Measurements from ENCODE around the gene MS4A4E. TPM values are rescaled to one million over a fixed set of nuclear protein-coding genes. Genes with fewer than 3 reads are reported as not detected.

The MS4A4E gene
- total RNA-seq, 1 experiment from 2014 or later, result not detected

DNA sequence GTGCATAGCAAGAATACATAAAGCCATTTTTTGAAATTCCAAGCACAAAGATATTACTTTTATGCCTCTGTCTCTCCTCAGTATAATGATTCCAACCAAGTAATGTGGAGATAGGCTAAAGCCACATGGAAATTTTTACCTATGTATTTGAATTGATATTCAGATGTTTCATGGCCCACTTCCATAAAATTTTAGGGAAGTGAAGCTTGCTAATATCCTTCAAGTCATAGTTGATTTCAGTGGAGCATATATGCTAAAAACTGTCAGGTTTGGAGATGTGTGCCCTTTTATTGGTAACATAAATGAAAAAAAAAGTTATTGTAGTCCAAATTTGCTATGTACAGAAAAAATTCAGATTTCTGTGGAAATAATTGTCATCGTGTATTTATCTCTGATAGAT is 12.3 kb downstream of the MS4A4E start (continued):
- TF ChIP-seq, protein P1, sequence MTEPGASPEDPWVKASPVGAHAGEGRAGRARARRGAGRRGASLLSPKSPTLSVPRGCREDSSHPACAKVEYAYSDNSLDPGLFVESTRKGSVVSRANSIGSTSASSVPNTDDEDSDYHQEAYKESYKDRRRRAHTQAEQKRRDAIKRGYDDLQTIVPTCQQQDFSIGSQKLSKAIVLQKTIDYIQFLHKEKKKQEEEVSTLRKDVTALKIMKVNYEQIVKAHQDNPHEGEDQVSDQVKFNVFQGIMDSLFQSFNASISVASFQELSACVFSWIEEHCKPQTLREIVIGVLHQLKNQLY (CRISPR knock-in tag; IDR thresholded peaks at IDR 0.05), result no peak
- TF ChIP-seq TEAD4 (CRISPR knock-in tag; IDR thresholded peaks at IDR 0.05) (no peak), HMGA2 (CRISPR knock-in tag; IDR thresholded peaks at IDR 0.05) (no peak)
- TF ChIP-seq, protein P2, sequence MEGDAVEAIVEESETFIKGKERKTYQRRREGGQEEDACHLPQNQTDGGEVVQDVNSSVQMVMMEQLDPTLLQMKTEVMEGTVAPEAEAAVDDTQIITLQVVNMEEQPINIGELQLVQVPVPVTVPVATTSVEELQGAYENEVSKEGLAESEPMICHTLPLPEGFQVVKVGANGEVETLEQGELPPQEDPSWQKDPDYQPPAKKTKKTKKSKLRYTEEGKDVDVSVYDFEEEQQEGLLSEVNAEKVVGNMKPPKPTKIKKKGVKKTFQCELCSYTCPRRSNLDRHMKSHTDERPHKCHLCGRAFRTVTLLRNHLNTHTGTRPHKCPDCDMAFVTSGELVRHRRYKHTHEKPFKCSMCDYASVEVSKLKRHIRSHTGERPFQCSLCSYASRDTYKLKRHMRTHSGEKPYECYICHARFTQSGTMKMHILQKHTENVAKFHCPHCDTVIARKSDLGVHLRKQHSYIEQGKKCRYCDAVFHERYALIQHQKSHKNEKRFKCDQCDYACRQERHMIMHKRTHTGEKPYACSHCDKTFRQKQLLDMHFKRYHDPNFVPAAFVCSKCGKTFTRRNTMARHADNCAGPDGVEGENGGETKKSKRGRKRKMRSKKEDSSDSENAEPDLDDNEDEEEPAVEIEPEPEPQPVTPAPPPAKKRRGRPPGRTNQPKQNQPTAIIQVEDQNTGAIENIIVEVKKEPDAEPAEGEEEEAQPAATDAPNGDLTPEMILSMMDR (IDR thresholded peaks at IDR 0.05), result no peak

DNA sequence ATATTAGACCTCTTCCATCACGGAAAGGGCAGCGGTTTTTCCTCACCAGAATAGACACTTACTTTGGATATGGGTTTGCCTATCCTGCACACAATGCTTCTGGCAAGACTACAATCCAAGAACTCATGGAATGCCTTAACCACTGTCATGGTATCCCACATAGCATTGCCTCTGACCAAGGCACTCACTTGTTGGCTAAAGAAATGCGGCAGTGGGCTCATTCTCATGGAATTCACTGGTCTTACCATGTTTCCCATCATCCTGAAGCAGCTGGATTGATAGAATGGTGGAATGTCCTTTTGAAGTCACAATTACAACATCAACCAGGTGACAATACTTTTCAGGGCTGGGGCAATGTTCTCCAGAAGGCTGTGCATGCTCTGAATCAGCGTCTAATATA is 20.8 kb downstream of the MS4A4E start:
- no peak overlapping the region for H3K4me3 Mint-ChIP-seq
- peaks cover 16% of the 10 kb centered on the region for H3K4me1 Mint-ChIP-seq
- POLR2A ChIA-PET, result no interaction called here
- ATAC-seq (no peak), DNase-seq (ENCODE audit: low spot score) (no peak)
- no peak for TF ChIP-seq GTF2I (CRISPR knock-in tag; conservative IDR thresholded peaks at IDR 0.05)
- TF ChIP-seq, protein P3, sequence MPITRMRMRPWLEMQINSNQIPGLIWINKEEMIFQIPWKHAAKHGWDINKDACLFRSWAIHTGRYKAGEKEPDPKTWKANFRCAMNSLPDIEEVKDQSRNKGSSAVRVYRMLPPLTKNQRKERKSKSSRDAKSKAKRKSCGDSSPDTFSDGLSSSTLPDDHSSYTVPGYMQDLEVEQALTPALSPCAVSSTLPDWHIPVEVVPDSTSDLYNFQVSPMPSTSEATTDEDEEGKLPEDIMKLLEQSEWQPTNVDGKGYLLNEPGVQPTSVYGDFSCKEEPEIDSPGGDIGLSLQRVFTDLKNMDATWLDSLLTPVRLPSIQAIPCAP (CRISPR knock-in tag; IDR thresholded peaks at IDR 0.05), result no peak
- H3K27me3 Mint-ChIP-seq (ENCODE audit: low read depth), result no peaks in the 10 kb centered on the region
- H3K27ac Mint-ChIP-seq, result no peak overlapping the region
- H3K9me3 Mint-ChIP-seq, result peaks cover 29% of the 10 kb centered on the region
- H3K36me3 Mint-ChIP-seq, result no peaks in the 10 kb centered on the region
- CTCF ChIA-PET, result no interaction called here

GRCh38 chr11:60221692-60222091 is 21.2 kb downstream of the MS4A4E start:
- no peaks in the 10 kb centered on the region for H3K27me3 Mint-ChIP-seq (ENCODE audit: low read depth)
- ATAC-seq (no peak), DNase-seq (ENCODE audit: low spot score) (no peak)
- ChIA-PET POLR2A (no interaction called here), CTCF (no interaction called here)
- H3K9me3 Mint-ChIP-seq, result peaks cover 29% of the 10 kb centered on the region
- H3K4me1 Mint-ChIP-seq, result peaks cover 20% of the 10 kb centered on the region
- no peak overlapping the region for H3K27ac Mint-ChIP-seq
- H3K36me3 Mint-ChIP-seq, result no peaks in the 10 kb centered on the region
- no peak overlapping the region for H3K4me3 Mint-ChIP-seq
- no peak for TF ChIP-seq ZNF138 (CRISPR knock-in tag; conservative IDR thresholded peaks at IDR 0.05)
- TF ChIP-seq ZNF219 (CRISPR knock-in tag; IDR thresholded peaks at IDR 0.05; ENCODE audit: borderline replicate concordance), result no peak
- no peak for TF ChIP-seq CREM (CRISPR knock-in tag; IDR thresholded peaks at IDR 0.05)
- no peak for TF ChIP-seq GTF2I (CRISPR knock-in tag; conservative IDR thresholded peaks at IDR 0.05)
- no peak for TF ChIP-seq NFYB (CRISPR knock-in tag; conservative IDR thresholded peaks at IDR 0.05; ENCODE audit: low read depth)
- TF ChIP-seq, protein P4, sequence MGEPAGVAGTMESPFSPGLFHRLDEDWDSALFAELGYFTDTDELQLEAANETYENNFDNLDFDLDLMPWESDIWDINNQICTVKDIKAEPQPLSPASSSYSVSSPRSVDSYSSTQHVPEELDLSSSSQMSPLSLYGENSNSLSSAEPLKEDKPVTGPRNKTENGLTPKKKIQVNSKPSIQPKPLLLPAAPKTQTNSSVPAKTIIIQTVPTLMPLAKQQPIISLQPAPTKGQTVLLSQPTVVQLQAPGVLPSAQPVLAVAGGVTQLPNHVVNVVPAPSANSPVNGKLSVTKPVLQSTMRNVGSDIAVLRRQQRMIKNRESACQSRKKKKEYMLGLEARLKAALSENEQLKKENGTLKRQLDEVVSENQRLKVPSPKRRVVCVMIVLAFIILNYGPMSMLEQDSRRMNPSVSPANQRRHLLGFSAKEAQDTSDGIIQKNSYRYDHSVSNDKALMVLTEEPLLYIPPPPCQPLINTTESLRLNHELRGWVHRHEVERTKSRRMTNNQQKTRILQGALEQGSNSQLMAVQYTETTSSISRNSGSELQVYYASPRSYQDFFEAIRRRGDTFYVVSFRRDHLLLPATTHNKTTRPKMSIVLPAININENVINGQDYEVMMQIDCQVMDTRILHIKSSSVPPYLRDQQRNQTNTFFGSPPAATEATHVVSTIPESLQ (CRISPR knock-in tag; IDR thresholded peaks at IDR 0.05), result no peak
- no peak for TF ChIP-seq SMAD3 (CRISPR knock-in tag; IDR thresholded peaks at IDR 0.05; ENCODE audit: borderline replicate concordance)
- no peak for TF ChIP-seq ETV6 (CRISPR knock-in tag; IDR thresholded peaks at IDR 0.05)
- TF ChIP-seq, protein P5, sequence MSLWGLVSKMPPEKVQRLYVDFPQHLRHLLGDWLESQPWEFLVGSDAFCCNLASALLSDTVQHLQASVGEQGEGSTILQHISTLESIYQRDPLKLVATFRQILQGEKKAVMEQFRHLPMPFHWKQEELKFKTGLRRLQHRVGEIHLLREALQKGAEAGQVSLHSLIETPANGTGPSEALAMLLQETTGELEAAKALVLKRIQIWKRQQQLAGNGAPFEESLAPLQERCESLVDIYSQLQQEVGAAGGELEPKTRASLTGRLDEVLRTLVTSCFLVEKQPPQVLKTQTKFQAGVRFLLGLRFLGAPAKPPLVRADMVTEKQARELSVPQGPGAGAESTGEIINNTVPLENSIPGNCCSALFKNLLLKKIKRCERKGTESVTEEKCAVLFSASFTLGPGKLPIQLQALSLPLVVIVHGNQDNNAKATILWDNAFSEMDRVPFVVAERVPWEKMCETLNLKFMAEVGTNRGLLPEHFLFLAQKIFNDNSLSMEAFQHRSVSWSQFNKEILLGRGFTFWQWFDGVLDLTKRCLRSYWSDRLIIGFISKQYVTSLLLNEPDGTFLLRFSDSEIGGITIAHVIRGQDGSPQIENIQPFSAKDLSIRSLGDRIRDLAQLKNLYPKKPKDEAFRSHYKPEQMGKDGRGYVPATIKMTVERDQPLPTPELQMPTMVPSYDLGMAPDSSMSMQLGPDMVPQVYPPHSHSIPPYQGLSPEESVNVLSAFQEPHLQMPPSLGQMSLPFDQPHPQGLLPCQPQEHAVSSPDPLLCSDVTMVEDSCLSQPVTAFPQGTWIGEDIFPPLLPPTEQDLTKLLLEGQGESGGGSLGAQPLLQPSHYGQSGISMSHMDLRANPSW (CRISPR knock-in tag; conservative IDR thresholded peaks at IDR 0.05; ENCODE audit: low read depth), result no peak
- no peak for TF ChIP-seq PRRX2 (CRISPR knock-in tag; IDR thresholded peaks at IDR 0.05)
- TF ChIP-seq CDX4 (CRISPR knock-in tag; IDR thresholded peaks at IDR 0.05; ENCODE audit: borderline replicate concordance), result no peak
- TF ChIP-seq ZNF263 (CRISPR knock-in tag; IDR thresholded peaks at IDR 0.05; ENCODE audit: low read depth), result no peak
- TF ChIP-seq TEAD4 (CRISPR knock-in tag; IDR thresholded peaks at IDR 0.05), result no peak
- no peak for TF ChIP-seq ATF2 (CRISPR knock-in tag; IDR thresholded peaks at IDR 0.05; ENCODE audit: borderline replicate concordance, low read depth)
- TF ChIP-seq, protein P6, sequence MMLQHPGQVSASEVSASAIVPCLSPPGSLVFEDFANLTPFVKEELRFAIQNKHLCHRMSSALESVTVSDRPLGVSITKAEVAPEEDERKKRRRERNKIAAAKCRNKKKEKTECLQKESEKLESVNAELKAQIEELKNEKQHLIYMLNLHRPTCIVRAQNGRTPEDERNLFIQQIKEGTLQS (CRISPR knock-in tag; conservative IDR thresholded peaks at IDR 0.05), result no peak
- TF ChIP-seq, protein P7, sequence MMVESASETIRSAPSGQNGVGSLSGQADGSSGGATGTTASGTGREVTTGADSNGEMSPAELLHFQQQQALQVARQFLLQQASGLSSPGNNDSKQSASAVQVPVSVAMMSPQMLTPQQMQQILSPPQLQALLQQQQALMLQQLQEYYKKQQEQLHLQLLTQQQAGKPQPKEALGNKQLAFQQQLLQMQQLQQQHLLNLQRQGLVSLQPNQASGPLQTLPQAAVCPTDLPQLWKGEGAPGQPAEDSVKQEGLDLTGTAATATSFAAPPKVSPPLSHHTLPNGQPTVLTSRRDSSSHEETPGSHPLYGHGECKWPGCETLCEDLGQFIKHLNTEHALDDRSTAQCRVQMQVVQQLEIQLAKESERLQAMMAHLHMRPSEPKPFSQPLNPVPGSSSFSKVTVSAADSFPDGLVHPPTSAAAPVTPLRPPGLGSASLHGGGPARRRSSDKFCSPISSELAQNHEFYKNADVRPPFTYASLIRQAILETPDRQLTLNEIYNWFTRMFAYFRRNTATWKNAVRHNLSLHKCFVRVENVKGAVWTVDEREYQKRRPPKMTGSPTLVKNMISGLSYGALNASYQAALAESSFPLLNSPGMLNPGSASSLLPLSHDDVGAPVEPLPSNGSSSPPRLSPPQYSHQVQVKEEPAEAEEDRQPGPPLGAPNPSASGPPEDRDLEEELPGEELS (CRISPR knock-in tag; IDR thresholded peaks at IDR 0.05), result no peak
- no peak for TF ChIP-seq RORB (CRISPR knock-in tag; IDR thresholded peaks at IDR 0.05)
- TF ChIP-seq SMAD4 (CRISPR knock-in tag; IDR thresholded peaks at IDR 0.05), result no peak
